ENCODE data around the gene POU2F1.

Gene POU2F1

GRCh38 chr1:167456926-167457325, 236.2 kb downstream of the POU2F1 start:
- Histone ChIP-seq H3K4me1 (ENCODE audit: control insufficient read depth, insufficient read depth, low read length) (no peaks in the 10 kb centered on the region), H3K27ac (ENCODE audit: extremely low read depth, low read depth, low read length) (no peak overlapping the region), H3K4me3 (ENCODE audit: low read depth, low read length) (no peak overlapping the region), H3K36me3 (ENCODE audit: control insufficient read depth in 2 of 2, insufficient read depth in 1 of 2, low read length in 2 of 2) (no peaks in the 10 kb centered on the region), H3K9me3 (ENCODE audit: control insufficient read depth, insufficient read depth, low read depth, low read length) (no peaks in the 10 kb centered on the region)
- ChIA-PET POLR2A (interaction anchor here (1.4 kb wide), 1 partner anchor 581 kb away, joined by 4 read pairs; the partner anchor contains the start of gene TADA1), CTCF (interaction anchor here (0.7 to 1.5 kb wide), 3 partner anchors 11 to 16 kb away, joined by 3 to 4 read pairs (median 3); no protein-coding TSS in a partner anchor)
- TF ChIP-seq ZNF433 (tag by site-specific recombination; IDR thresholded peaks at IDR 0.05; ENCODE audit: low read depth) (no peak), ZSCAN23 (tag by site-specific recombination; IDR thresholded peaks at IDR 0.05) (no peak), ZNF211 (tag by site-specific recombination; IDR thresholded peaks at IDR 0.05; ENCODE audit: low read depth) (no peak), IKZF3 (tag by site-specific recombination; IDR thresholded peaks at IDR 0.05) (no peak), ZBTB49 (tag by site-specific recombination; IDR thresholded peaks at IDR 0.05; ENCODE audit: low read depth) (no peak), KLF8 (tag by site-specific recombination; IDR thresholded peaks at IDR 0.05) (no peak), ZNF398 (tag by site-specific recombination; IDR thresholded peaks at IDR 0.05) (no peak), YY1 (tag by site-specific recombination; IDR thresholded peaks at IDR 0.05) (no peak), ZNF660 (tag by site-specific recombination; IDR thresholded peaks at IDR 0.05) (no peak), ZNF24 (tag by site-specific recombination; IDR thresholded peaks at IDR 0.05) (no peak), SCRT2 (tag by site-specific recombination; IDR thresholded peaks at IDR 0.05) (no peak), ZNF548 (tag by site-specific recombination; IDR thresholded peaks at IDR 0.05) (no peak), ZNF366 (tag by site-specific recombination; conservative IDR thresholded peaks at IDR 0.05) (no peak), ZNF670 (tag by site-specific recombination; IDR thresholded peaks at IDR 0.05; ENCODE audit: low read depth) (no peak)

GRCh38 chr1:167457936-167458584, 237.4 kb downstream of the POU2F1 start:
- no peaks in the 10 kb centered on the region for H3K36me3 ChIP-seq (ENCODE audit: control insufficient read depth in 2 of 2, insufficient read depth in 1 of 2, low read length in 2 of 2)
- no peak for TF ChIP-seq ZNF792 (tag by site-specific recombination; IDR thresholded peaks at IDR 0.05)
- no peak for TF ChIP-seq GLIS2 (tag by site-specific recombination; IDR thresholded peaks at IDR 0.05)
- H3K9me3 ChIP-seq (ENCODE audit: control insufficient read depth, insufficient read depth, low read depth, low read length): no peaks in the 10 kb centered on the region
- ChIA-PET CTCF (no interaction called here), POLR2A (no interaction called here)
- no peaks in the 10 kb centered on the region for H3K4me1 ChIP-seq (ENCODE audit: control insufficient read depth, insufficient read depth, low read length)
- no peak overlapping the region for H3K27ac ChIP-seq (ENCODE audit: extremely low read depth, low read depth, low read length)
- H3K4me3 ChIP-seq (ENCODE audit: low read depth, low read length): no peak overlapping the region

GRCh38 chr1:167460836-167461235, 240.2 kb downstream of the POU2F1 start:
- TF ChIP-seq ZNF626 (tag by site-specific recombination; IDR thresholded peaks at IDR 0.05): no peak
- no peak for TF ChIP-seq CTCF (tag by site-specific recombination; IDR thresholded peaks at IDR 0.05)
- peak; percentile 90 for TF ChIP-seq ZFHX2 (tag by site-specific recombination; conservative IDR thresholded peaks at IDR 0.05)
- TF ChIP-seq ZNF513 (tag by site-specific recombination; IDR thresholded peaks at IDR 0.05): no peak
- no peak for TF ChIP-seq ZNF558 (tag by site-specific recombination; IDR thresholded peaks at IDR 0.05)
- TF ChIP-seq SALL2 (tag by site-specific recombination; IDR thresholded peaks at IDR 0.05; ENCODE audit: borderline replicate concordance): no peak
- TF ChIP-seq ZFP41 (tag by site-specific recombination; IDR thresholded peaks at IDR 0.05; ENCODE audit: borderline replicate concordance): no peak
- TF ChIP-seq ZFP3 (tag by site-specific recombination; IDR thresholded peaks at IDR 0.05; ENCODE audit: low read depth): no peak
- no peak for TF ChIP-seq ZNF239 (tag by site-specific recombination; IDR thresholded peaks at IDR 0.05)
- TF ChIP-seq EGR2 (tag by site-specific recombination; IDR thresholded peaks at IDR 0.05; ENCODE audit: low read depth): peak; percentile 92
- POLR2A ChIA-PET: no interaction called here
- CTCF ChIA-PET: no interaction called here

More at GRCh38 chr1:167460836-167461235, 240.2 kb downstream of the POU2F1 start:
- Histone ChIP-seq H3K4me3 (ENCODE audit: low read depth, low read length) (no peak overlapping the region), H3K27ac (ENCODE audit: extremely low read depth, low read depth, low read length) (no peak overlapping the region), H3K4me1 (ENCODE audit: control insufficient read depth, insufficient read depth, low read length) (no peaks in the 10 kb centered on the region), H3K36me3 (ENCODE audit: control insufficient read depth in 2 of 2, insufficient read depth in 1 of 2, low read length in 2 of 2) (no peaks in the 10 kb centered on the region), H3K9me3 (ENCODE audit: control insufficient read depth, insufficient read depth, low read depth, low read length) (no peaks in the 10 kb centered on the region)

All from HEK293 (cell line).